GM18868 (cell line): ENCODE results near the gene CHD1.

Source experiments
- ATAC-seq: cut with Tn5 transposase; IDR thresholded peaks from one replicate; pipeline ENCODE4 v1.9.1; 2021; ENCODE audit warnings: mild to moderate bottlenecking, moderate library complexity; ENCODE audit not compliant: unreplicated experiment

The CHD1 gene

GRCh38 chr5:98905857-98906688, 22.7 kb downstream of the CHD1 start:
- peak; percentile 63 for ATAC-seq

GRCh38 chr5:98904780-98905179, 24.0 kb downstream of the CHD1 start:
- ATAC-seq: no peak

GRCh38 chr5:98902733-98903132, 26.1 kb downstream of the CHD1 start:
- no peak for ATAC-seq

- ATAC-seq: no peak
Observed at GRCh38 chr5:98899456-98899855, 29.4 kb downstream of the CHD1 start.

- ATAC-seq: no peak
Observed at GRCh38 chr5:98898743-98899142, 30.1 kb downstream of the CHD1 start.

GRCh38 chr5:98891591-98891990, 37.2 kb downstream of the CHD1 start:
- no peak for ATAC-seq

GRCh38 chr5:98880598-98880997, 48.2 kb downstream of the CHD1 start:
- no peak for ATAC-seq

- no peak for ATAC-seq
Observed at GRCh38 chr5:98880151-98880550, 48.7 kb downstream of the CHD1 start.

- ATAC-seq: no peak
Observed at GRCh38 chr5:98877600-98877999, 51.2 kb downstream of the CHD1 start.

- no peak for ATAC-seq
Observed at GRCh38 chr5:98872674-98873073, 56.1 kb downstream of the CHD1 start.

GRCh38 chr5:98865690-98866089, 63.1 kb downstream of the CHD1 start:
- ATAC-seq: no peak

- no peak for ATAC-seq
Observed at GRCh38 chr5:98847054-98847453, 81.8 kb downstream of the CHD1 start.

GRCh38 chr5:98846520-98846919, 82.3 kb downstream of the CHD1 start:
- ATAC-seq: no peak

GRCh38 chr5:98845878-98846277, 82.9 kb downstream of the CHD1 start:
- no peak for ATAC-seq

GRCh38 chr5:98844865-98845264, 83.9 kb downstream of the CHD1 start:
- ATAC-seq: no peak

- no peak for ATAC-seq
Observed at GRCh38 chr5:98843481-98843880, 85.3 kb downstream of the CHD1 start.

GRCh38 chr5:98840946-98841345, 87.9 kb downstream of the CHD1 start:
- no peak for ATAC-seq

- peak; percentile 73 for ATAC-seq
Observed at GRCh38 chr5:98839469-98840383, 89.1 kb downstream of the CHD1 start.

- ATAC-seq: no peak
Observed at GRCh38 chr5:98836175-98836574, 92.6 kb downstream of the CHD1 start.

- no peak for ATAC-seq
Observed at GRCh38 chr5:98827588-98828284, 101.1 kb downstream of the CHD1 start.

GRCh38 chr5:98827161-98827560, 101.6 kb downstream of the CHD1 start:
- ATAC-seq: peak; percentile 84
